ENCODE results near the gene KCNG2. TPM values are rescaled to one million over a fixed set of nuclear protein-coding genes. Genes with fewer than 3 reads are reported as not detected.

Gene KCNG2
- total and polyA plus RNA-seq, 2 of the 13 experiments (the other 11 are each of a cell fraction or from before 2014, with no cell fraction given), result not detected

DNA sequence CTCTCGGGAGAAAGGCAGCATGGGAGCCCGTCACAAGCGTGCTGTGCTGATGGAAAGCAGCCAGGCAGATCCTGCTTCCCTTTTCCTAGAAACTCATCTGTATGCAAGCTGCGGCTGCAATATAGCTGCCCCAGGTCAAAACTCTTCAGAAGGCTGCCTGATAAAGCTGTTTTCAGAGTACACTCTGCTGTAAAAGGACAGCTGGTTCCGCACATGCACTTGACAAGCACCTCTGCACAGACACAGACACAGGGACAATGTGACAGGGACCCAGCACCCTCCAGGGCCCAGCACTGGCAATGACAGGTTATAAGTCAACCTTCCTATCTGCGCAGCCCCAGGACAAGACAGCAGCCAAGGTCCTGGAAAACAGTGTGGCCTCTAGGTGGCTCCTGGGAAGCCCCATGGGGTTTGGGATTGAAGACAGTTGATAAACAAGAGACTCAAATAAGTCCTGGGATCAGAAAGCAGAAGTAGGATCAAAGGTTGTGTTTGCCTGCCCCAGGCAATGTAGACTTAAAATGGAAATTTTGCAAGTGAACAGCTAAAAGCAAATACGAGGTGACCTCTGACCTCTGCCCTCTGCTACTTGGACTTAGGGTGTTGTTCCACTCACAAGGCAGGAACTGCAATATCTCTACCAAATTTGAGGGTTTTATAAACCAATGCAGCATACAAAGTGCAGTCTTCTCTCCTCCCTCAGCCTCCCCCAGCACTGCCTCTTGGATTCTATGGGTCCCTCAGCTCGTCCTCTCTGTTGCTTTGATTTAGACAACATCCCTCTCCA, 136.8 kb downstream of the KCNG2 start (continued):
- TF ChIP-seq, protein P1, sequence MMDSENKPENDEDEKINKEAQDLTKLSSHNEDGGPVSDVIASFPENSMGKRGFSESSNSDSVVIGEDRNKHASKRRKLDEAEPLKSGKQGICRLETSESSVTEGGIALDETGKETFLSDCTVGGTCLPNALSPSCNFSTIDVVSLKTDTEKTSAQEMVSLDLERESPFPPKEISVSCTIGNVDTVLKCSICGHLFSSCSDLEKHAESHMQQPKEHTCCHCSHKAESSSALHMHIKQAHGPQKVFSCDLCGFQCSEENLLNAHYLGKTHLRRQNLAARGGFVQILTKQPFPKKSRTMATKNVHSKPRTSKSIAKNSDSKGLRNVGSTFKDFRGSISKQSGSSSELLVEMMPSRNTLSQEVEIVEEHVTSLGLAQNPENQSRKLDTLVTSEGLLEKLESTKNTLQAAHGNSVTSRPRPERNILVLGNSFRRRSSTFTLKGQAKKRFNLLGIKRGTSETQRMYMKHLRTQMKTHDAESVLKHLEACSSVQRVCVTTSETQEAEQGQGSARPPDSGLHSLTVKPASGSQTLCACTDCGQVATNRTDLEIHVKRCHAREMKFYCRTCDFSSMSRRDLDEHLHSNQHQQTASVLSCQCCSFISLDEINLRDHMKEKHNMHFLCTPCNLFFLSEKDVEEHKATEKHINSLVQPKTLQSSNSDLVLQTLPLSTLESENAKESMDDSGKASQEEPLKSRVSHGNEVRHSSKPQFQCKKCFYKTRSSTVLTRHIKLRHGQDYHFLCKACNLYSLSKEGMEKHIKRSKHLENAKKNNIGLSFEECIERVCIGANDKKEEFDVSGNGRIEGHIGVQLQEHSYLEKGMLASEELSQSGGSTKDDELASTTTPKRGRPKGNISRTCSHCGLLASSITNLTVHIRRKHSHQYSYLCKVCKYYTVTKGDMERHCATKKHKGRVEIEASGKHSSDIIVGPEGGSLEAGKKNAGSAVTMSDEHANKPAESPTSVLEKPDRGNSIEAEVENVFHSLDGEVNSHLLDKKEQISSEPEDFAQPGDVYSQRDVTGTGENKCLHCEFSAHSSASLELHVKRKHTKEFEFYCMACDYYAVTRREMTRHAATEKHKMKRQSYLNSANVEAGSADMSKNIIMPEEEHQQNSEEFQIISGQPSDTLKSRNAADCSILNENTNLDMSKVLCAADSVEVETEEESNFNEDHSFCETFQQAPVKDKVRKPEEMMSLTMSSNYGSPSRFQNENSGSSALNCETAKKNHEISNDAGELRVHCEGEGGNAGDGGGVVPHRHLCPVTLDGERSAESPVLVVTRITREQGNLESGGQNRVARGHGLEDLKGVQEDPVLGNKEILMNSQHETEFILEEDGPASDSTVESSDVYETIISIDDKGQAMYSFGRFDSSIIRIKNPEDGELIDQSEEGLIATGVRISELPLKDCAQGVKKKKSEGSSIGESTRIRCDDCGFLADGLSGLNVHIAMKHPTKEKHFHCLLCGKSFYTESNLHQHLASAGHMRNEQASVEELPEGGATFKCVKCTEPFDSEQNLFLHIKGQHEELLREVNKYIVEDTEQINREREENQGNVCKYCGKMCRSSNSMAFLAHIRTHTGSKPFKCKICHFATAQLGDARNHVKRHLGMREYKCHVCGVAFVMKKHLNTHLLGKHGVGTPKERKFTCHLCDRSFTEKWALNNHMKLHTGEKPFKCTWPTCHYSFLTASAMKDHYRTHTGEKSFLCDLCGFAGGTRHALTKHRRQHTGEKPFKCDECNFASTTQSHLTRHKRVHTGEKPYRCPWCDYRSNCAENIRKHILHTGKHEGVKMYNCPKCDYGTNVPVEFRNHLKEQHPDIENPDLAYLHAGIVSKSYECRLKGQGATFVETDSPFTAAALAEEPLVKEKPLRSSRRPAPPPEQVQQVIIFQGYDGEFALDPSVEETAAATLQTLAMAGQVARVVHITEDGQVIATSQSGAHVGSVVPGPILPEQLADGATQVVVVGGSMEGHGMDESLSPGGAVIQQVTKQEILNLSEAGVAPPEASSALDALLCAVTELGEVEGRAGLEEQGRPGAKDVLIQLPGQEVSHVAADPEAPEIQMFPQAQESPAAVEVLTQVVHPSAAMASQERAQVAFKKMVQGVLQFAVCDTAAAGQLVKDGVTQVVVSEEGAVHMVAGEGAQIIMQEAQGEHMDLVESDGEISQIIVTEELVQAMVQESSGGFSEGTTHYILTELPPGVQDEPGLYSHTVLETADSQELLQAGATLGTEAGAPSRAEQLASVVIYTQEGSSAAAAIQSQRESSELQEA (CRISPR knock-in tag; IDR thresholded peaks at IDR 0.05; ENCODE audit: not compliant biosample characterization), result peak; percentile 59
- TF ChIP-seq ZFP90 (CRISPR knock-in tag; IDR thresholded peaks at IDR 0.05; ENCODE audit: borderline replicate concordance), result 0 out of 2 replicates have a peak, but pooled peaks have one; percentile 26
- peak; percentile 49; the same call in 1 of the 2 replicates for TF ChIP-seq PRDM10 (CRISPR knock-in tag; IDR thresholded peaks at IDR 0.05; ENCODE audit: low read depth)
- peak; percentile 90 for TF ChIP-seq TBX2 (CRISPR knock-in tag; IDR thresholded peaks at IDR 0.05; ENCODE audit: borderline replicate concordance)
- TF ChIP-seq ZNF569 (CRISPR knock-in tag; IDR thresholded peaks at IDR 0.05; ENCODE audit: borderline replicate concordance), result no peak
- TF ChIP-seq NFE2L2 (IDR thresholded peaks at IDR 0.05; ENCODE audit: low read length), result no peak
- peak; percentile 99 for TF ChIP-seq RARA (CRISPR knock-in tag; IDR thresholded peaks at IDR 0.05)
- TF ChIP-seq PCBP2 (optimal IDR thresholded peaks at IDR 0.05; ENCODE audit: low read depth, low read length, poor library complexity, severe bottlenecking), result no peak
- peak; percentile 98 for TF ChIP-seq FOXA3 (CRISPR knock-in tag; IDR thresholded peaks at IDR 0.05)
- TF ChIP-seq KLF13 (CRISPR knock-in tag; IDR thresholded peaks at IDR 0.05), result no peak
- peak; percentile 76 for TF ChIP-seq TBL1XR1 (IDR thresholded peaks at IDR 0.05; ENCODE audit: borderline replicate concordance, low read length, partially characterized antibody)
- TF ChIP-seq NFKBIZ (CRISPR knock-in tag; IDR thresholded peaks at IDR 0.05), result peak; percentile 83; the same call in 1 of the 2 replicates
- TF ChIP-seq ATM (IDR thresholded peaks at IDR 0.05; ENCODE audit: borderline replicate concordance), result no peak
- no peak for TF ChIP-seq ISX (CRISPR knock-in tag; conservative IDR thresholded peaks at IDR 0.05)
- peak; percentile 86 for TF ChIP-seq ZNF747 (CRISPR knock-in tag; IDR thresholded peaks at IDR 0.05; ENCODE audit: borderline replicate concordance)
- TF ChIP-seq ZNF724P (CRISPR knock-in tag; IDR thresholded peaks at IDR 0.05; ENCODE audit: borderline replicate concordance), result peak; percentile 21; the same call in 1 of the 2 replicates
- TF ChIP-seq POLR2G (IDR thresholded peaks at IDR 0.05; ENCODE audit: low read depth, low read length), result no peak
- 0 out of 2 replicates have a peak, but pooled peaks have one; percentile 60 for TF ChIP-seq ZBTB7A (CRISPR knock-in tag; IDR thresholded peaks at IDR 0.05)

Measured in HepG2 (cell line).